OCI-LY1 (cell line): ENCODE data around the gene LRRC36.

ENCODE experiments used
- H2AFZ ChIP-seq: fragments of 200-600 bp; sonication (generic), shearing (Covaris generic); 2 replicates; pipeline ENCODE4 v1.6.0; 2014; ENCODE audit warnings: antibody characterized with exemption, mild to moderate bottlenecking, low read length
- H3F3A ChIP-seq: fragments of 200-600 bp; sonication (generic), shearing (Covaris generic); 2 replicates; pipeline ENCODE4 v1.6.0; 2014; ENCODE audit warnings: mild to moderate bottlenecking, antibody characterized with exemption, low read length, moderate library complexity; ENCODE audit not compliant: insufficient read depth
- H3K27ac ChIP-seq: fragments of 200-600 bp; sonication (generic); 2 replicates; pipeline ENCODE4 v1.5.1; 2014; ENCODE audit warnings: low read length, mixed run types, mild to moderate bottlenecking, low read depth; ENCODE audit not compliant: poor library complexity, severe bottlenecking
- H3K27me3 ChIP-seq: fragments of 200-600 bp; sonication (generic); 2 replicates; pipeline ENCODE4 v1.6.0; 2014; ENCODE audit warnings: antibody characterized with exemption, mild to moderate bottlenecking, low read length, moderate library complexity; ENCODE audit not compliant: insufficient read depth
- H3K36me3 ChIP-seq: fragments of 200-600 bp; sonication (generic); 2 replicates; pipeline ENCODE4 v1.6.1; 2014; ENCODE audit warnings: mild to moderate bottlenecking, antibody characterized with exemption, low read length, moderate library complexity, mixed read lengths; ENCODE audit not compliant: insufficient read depth
- H3K4me1 ChIP-seq: fragments of 200-600 bp; sonication (generic); 2 replicates; pipeline ENCODE4 v1.5.1; 2014; ENCODE audit warnings: mild to moderate bottlenecking, low read length, moderate library complexity; ENCODE audit not compliant: insufficient read depth, severe bottlenecking
- H3K4me2 ChIP-seq: fragments of 200-600 bp; sonication (generic), shearing (Covaris generic); 2 replicates; pipeline ENCODE4 v1.6.1; 2014; ENCODE audit warnings: low read length
- H3K4me3 ChIP-seq: fragments of 200-600 bp; sonication (generic); 2 replicates; pipeline ENCODE4 v1.5.1; 2014; ENCODE audit warnings: low read length, low read depth, mild to moderate bottlenecking, mixed read lengths; ENCODE audit not compliant: poor library complexity, severe bottlenecking
- H3K79me2 ChIP-seq: fragments of 200-600 bp; shearing (Covaris generic); 2 replicates; pipeline ENCODE4 v1.6.1; 2016; ENCODE audit warnings: mixed run types, low read length, mixed read lengths; ENCODE audit not compliant: insufficient read depth
- H3K9ac ChIP-seq: fragments of 200-600 bp; sonication (generic), shearing (Covaris generic); 2 replicates; pipeline ENCODE4 v1.6.1; 2014; ENCODE audit warnings: mild to moderate bottlenecking, low read length, mixed read lengths
- H3K9me2 ChIP-seq: fragments of 200-600 bp; sonication (generic), shearing (Covaris generic); 2 replicates; pipeline ENCODE4 v1.6.1; 2014; ENCODE audit warnings: low read depth, mild to moderate bottlenecking, low read length, mixed read lengths
- H3K9me3 ChIP-seq: fragments of 200-600 bp; shearing (Covaris generic); 2 replicates; pipeline ENCODE4 v1.6.1; 2014; ENCODE audit warnings: low read length, mixed read lengths
- H4K20me1 ChIP-seq: fragments of 200-600 bp; sonication (generic), shearing (Covaris generic); 2 replicates; pipeline ENCODE4 v1.6.0; 2016; ENCODE audit warnings: mild to moderate bottlenecking, low read length; ENCODE audit not compliant: insufficient read depth
- EZH2 ChIP-seq: fragments of 200-600 bp; sonication (generic), shearing (Covaris generic); IDR thresholded peaks from 2 replicates; pipeline ENCODE4 v1.8.0; 2017; ENCODE audit warnings: borderline replicate concordance, mixed run types, mild to moderate bottlenecking, antibody characterized with exemption, low read length, moderate library complexity, mixed read lengths
- TF ChIP-seq, protein P1 (sequence below): fragments of 200-600 bp; sonication (generic), shearing (Covaris generic); IDR thresholded peaks from 2 replicates; pipeline ENCODE4 v1.5.1; 2017; ENCODE audit warnings: mild to moderate bottlenecking, antibody characterized with exemption, low read length, moderate library complexity, mixed read lengths

LRRC36 gene

DNA sequence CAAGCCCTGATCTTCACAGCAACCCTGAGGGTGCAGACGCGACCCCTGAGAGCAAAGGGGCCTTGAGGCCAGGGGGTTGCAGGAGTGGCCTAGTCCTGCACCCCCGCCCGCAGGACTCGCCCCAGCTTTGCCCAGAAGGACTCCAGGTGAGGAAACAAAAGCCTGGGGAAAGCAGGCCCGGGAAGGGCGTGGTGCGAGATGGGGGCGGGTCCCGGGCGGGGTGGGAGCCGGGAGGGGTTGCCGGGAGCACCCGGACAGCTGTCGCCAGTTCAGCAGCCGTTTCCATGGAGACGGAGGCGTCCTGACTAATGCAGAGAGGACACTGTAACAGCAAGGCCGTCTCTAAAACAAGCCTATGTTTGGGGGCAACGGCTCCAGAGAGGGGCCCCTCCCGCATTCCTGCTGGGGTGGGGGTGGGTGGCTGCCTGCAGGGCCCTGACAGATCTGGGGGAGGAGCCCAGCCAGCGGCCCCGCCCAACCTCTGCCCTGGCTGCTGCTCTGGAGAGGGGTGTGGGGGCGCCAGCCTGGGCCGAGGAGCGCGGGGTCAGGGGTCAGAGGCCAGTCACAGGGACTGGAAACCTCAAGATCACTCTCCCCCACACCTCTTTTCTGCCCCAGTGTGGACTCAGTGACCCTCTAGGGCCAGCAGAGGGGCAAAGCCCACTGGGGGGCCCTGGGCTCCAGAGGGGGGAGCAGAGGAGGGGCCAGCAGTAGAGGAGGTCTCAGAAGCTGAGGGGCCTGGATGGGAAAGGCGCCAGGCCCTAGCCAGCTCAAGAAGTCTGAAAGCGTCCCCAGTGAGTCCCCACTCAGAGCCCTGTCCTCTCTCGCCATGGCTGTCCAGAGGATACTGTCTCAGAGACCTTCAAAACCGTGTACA, 69.8 kb downstream of the LRRC36 start:
- no peaks in the 10 kb centered on the region for H3K36me3 ChIP-seq
- no peak overlapping the region for H3K27ac ChIP-seq
- H3K79me2 ChIP-seq, result no peaks in the 10 kb centered on the region
- no peak overlapping the region for H3K9ac ChIP-seq
- no peaks in the 10 kb centered on the region for H3F3A ChIP-seq
- no peak overlapping the region for H2AFZ ChIP-seq
- no peaks in the 10 kb centered on the region for H4K20me1 ChIP-seq
- TF ChIP-seq, protein P1, sequence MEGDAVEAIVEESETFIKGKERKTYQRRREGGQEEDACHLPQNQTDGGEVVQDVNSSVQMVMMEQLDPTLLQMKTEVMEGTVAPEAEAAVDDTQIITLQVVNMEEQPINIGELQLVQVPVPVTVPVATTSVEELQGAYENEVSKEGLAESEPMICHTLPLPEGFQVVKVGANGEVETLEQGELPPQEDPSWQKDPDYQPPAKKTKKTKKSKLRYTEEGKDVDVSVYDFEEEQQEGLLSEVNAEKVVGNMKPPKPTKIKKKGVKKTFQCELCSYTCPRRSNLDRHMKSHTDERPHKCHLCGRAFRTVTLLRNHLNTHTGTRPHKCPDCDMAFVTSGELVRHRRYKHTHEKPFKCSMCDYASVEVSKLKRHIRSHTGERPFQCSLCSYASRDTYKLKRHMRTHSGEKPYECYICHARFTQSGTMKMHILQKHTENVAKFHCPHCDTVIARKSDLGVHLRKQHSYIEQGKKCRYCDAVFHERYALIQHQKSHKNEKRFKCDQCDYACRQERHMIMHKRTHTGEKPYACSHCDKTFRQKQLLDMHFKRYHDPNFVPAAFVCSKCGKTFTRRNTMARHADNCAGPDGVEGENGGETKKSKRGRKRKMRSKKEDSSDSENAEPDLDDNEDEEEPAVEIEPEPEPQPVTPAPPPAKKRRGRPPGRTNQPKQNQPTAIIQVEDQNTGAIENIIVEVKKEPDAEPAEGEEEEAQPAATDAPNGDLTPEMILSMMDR, result no peak
- no peak for TF ChIP-seq EZH2
- H3K27me3 ChIP-seq, result no peaks in the 10 kb centered on the region
- H3K4me2 ChIP-seq, result no peak overlapping the region
- no peak overlapping the region for H3K4me3 ChIP-seq
- H3K4me1 ChIP-seq, result no peaks in the 10 kb centered on the region
- H3K9me3 ChIP-seq, result no peaks in the 10 kb centered on the region
- H3K9me2 ChIP-seq, result no peaks in the 10 kb centered on the region

DNA sequence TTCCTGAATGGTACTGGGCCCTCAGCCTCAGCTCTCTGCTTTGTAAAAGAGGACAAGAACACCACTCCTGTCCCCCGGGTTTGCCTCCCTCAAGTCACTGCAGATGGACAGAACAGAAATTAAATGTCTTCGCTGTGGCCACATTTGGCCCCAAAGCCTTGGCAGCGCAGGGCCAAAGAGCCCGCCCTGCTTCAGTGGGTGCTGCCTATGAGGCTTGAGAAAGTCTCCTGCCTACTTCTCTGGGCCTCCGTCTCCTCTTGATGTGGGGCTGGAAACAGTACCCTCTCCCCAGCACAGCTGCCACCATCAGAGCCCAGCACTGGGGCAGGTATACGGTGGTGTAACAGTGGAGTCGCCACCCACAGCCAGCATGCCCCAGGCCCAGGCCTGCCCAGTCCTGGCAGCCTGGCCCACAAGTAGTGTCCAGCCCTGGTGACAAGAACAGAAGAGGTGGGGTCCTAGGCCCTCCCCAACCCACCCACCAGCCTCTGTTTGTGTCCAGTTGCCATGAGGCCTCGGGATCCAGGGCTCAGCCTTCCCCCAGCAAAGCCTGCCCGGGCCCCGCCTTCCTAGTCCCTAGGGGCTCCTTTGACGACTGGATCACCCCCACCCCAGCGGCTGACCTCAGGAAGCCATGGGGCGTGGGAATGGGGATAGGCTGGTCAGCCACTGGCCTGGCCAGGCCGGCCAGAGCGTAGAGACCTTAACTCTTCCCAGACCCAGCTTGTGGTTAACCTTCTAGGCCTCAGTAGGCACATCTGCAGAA, 70.6 kb downstream of the LRRC36 start:
- Histone ChIP-seq H3K9me2 (no peaks in the 10 kb centered on the region), H3K27ac (no peak overlapping the region), H3K9me3 (no peaks in the 10 kb centered on the region), H3K36me3 (no peaks in the 10 kb centered on the region), H3K27me3 (no peaks in the 10 kb centered on the region), H4K20me1 (no peaks in the 10 kb centered on the region), H3F3A (no peaks in the 10 kb centered on the region), H3K4me2 (no peak overlapping the region), H3K79me2 (no peaks in the 10 kb centered on the region), H3K4me1 (no peaks in the 10 kb centered on the region), H3K9ac (no peak overlapping the region), H2AFZ (no peak overlapping the region), H3K4me3 (no peak overlapping the region)
- TF ChIP-seq EZH2, result no peak

DNA sequence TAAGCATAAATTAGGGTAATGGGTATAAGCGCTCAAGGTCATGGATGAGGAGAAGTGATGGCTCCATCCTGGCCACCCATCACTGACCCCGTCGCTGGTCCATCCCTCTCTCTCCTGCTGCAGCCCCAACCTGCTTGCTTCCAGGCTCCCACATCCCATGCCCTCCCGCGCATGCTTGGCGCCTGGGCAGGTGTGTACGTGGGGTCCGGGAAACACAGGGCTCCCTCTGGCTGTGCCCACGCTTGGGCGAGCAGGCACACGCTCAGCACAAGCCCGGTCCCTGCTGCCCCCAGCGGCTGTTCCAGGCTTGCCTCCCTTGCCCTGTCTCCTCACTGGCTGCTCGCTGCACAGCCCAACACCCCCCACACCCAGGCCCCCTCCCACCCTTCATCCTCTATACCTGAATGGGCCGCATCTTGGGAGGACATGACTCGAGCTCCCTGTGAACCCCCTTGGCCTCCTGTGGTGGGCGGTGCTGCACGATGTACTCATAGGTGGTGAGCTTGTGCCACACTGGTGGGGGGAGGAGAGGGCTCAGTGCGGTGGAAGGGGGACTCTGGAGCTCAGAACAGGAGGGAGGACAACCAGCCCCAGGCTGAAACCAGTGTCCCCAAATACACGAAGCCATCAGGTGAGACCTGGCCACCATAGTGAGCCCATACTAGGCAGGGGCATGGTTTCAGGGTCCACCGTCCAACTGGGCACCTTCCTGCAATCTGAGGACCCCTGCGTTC, 71.4 kb downstream of the LRRC36 start:
- no peaks in the 10 kb centered on the region for H3K27me3 ChIP-seq
- no peak overlapping the region for H3K27ac ChIP-seq
- no peaks in the 10 kb centered on the region for H3K4me1 ChIP-seq
- H3K4me3 ChIP-seq, result no peak overlapping the region
- no peaks in the 10 kb centered on the region for H3F3A ChIP-seq
- H4K20me1 ChIP-seq, result no peaks in the 10 kb centered on the region
- no peak overlapping the region for H3K9ac ChIP-seq
- H2AFZ ChIP-seq, result no peak overlapping the region
- H3K4me2 ChIP-seq, result no peak overlapping the region
- H3K79me2 ChIP-seq, result no peaks in the 10 kb centered on the region
- no peaks in the 10 kb centered on the region for H3K9me2 ChIP-seq
- H3K9me3 ChIP-seq, result no peaks in the 10 kb centered on the region
- TF ChIP-seq, protein P1, result peak; percentile 31; the same call in 1 of the 2 replicates
- no peak for TF ChIP-seq EZH2
- no peaks in the 10 kb centered on the region for H3K36me3 ChIP-seq
